H9 (cell line): ENCODE results near the gene GPR87. TPM values are rescaled to one million over a fixed set of nuclear protein-coding genes. Genes with fewer than 3 reads are reported as not detected.

Experiments
- DNase-seq: peaks from one replicate; pipeline ENCODE4 v3.0.0-alpha.2; 2017
- H2AFZ ChIP-seq: one replicate; pipeline ENCODE4 v1.6.1; 2013; ENCODE audit warnings: mild to moderate bottlenecking, low read length, control low read depth, moderate library complexity
- H2AK5ac ChIP-seq: 2 replicates; pipeline ENCODE4 v1.6.1; 2013; ENCODE audit warnings: low read length, control low read depth, mixed read lengths; ENCODE audit not compliant: insufficient read length
- H2BK120ac ChIP-seq: one replicate; pipeline ENCODE4 v1.6.1; 2013; ENCODE audit warnings: low read depth, mild to moderate bottlenecking, low read length, control low read depth, inconsistent platforms; ENCODE audit not compliant: poor library complexity, severe bottlenecking
- H2BK12ac ChIP-seq: 2 replicates; pipeline ENCODE4 v1.6.1; 2013; ENCODE audit warnings: low read length, control low read depth, mixed read lengths, low read depth; ENCODE audit not compliant: insufficient read length
- H2BK15ac ChIP-seq: 2 replicates; pipeline ENCODE4 v1.6.1; 2013; ENCODE audit warnings: low read depth, low read length, control low read depth
- H2BK20ac ChIP-seq: one replicate; pipeline ENCODE4 v1.6.1; 2013; ENCODE audit warnings: low read depth, mild to moderate bottlenecking, low read length, control low read depth, inconsistent platforms; ENCODE audit not compliant: poor library complexity, severe bottlenecking
- H2BK5ac ChIP-seq: 2 replicates; pipeline ENCODE4 v1.6.1; 2013; ENCODE audit warnings: low read length, control low read depth, mixed read lengths; ENCODE audit not compliant: insufficient read length
- H3K14ac ChIP-seq: 2 replicates; pipeline ENCODE4 v1.6.1; 2013; ENCODE audit warnings: low read length, control low read depth; ENCODE audit not compliant: insufficient read depth
- H3K18ac ChIP-seq: 2 replicates; pipeline ENCODE4 v1.6.1; 2013; ENCODE audit warnings: low read depth, mild to moderate bottlenecking, mixed read lengths, low read length, control low read depth; ENCODE audit not compliant: insufficient read length
- H3K23ac ChIP-seq: 2 replicates; pipeline ENCODE4 v1.6.1; 2013; ENCODE audit warnings: low read length, control low read depth, mixed read lengths, low read depth; ENCODE audit not compliant: insufficient read length
- H3K23me2 ChIP-seq: 2 replicates; pipeline ENCODE4 v1.6.1; 2013; ENCODE audit warnings: low read depth, mild to moderate bottlenecking, mixed read lengths, low read length, control low read depth; ENCODE audit not compliant: insufficient read length, poor library complexity, severe bottlenecking
- H3K27ac ChIP-seq: 2 replicates; pipeline ENCODE4 v1.5.1; 2013; ENCODE audit warnings: low read length, control low read depth, mixed read lengths, low read depth; ENCODE audit not compliant: insufficient read length
- H3K27me3 ChIP-seq: 2 replicates; pipeline ENCODE4 v1.6.1; 2013; ENCODE audit warnings: low read length, control low read depth, inconsistent platforms; ENCODE audit not compliant: insufficient read depth
- H3K4ac ChIP-seq: 2 replicates; pipeline ENCODE4 v1.6.1; 2013; ENCODE audit warnings: low read depth, mild to moderate bottlenecking, control low read depth, inconsistent platforms, low read length, moderate library complexity
- H3K4me1 ChIP-seq: 2 replicates; pipeline ENCODE4 v1.6.1; 2013; ENCODE audit warnings: low read length, control low read depth, inconsistent platforms; ENCODE audit not compliant: insufficient read depth
- H3K4me2 ChIP-seq: 2 replicates; pipeline ENCODE4 v1.6.1; 2013; ENCODE audit warnings: low read length, control low read depth, mixed read lengths; ENCODE audit not compliant: insufficient read length, insufficient read depth
- H3K56ac ChIP-seq: 2 replicates; pipeline ENCODE4 v1.6.1; 2013; ENCODE audit warnings: low read depth, mild to moderate bottlenecking, mixed read lengths, low read length, control low read depth; ENCODE audit not compliant: insufficient read length
- H3K79me1 ChIP-seq: 2 replicates; pipeline ENCODE4 v1.6.1; 2013; ENCODE audit warnings: low read depth, mild to moderate bottlenecking, moderate library complexity, low read length, control low read depth, inconsistent platforms; ENCODE audit not compliant: insufficient read depth, poor library complexity, severe bottlenecking
- H3K79me2 ChIP-seq: 2 replicates; pipeline ENCODE4 v1.6.1; 2013; ENCODE audit warnings: low read length, control low read depth, inconsistent platforms; ENCODE audit not compliant: insufficient read depth
- H3K9ac ChIP-seq: 2 replicates; pipeline ENCODE4 v1.6.1; 2013; ENCODE audit warnings: low read length, control low read depth, mixed read lengths; ENCODE audit not compliant: insufficient read length; ENCODE audit errors: extremely low read depth
- H3K9me3 ChIP-seq: one replicate; pipeline ENCODE4 v1.6.1; 2013; ENCODE audit warnings: low read depth, low read length, inconsistent platforms; ENCODE audit not compliant: control insufficient read depth
- H3T11ph ChIP-seq: one replicate; pipeline ENCODE4 v1.6.1; 2013; ENCODE audit warnings: mild to moderate bottlenecking, low read length, control low read depth, inconsistent platforms
- H4K20me1 ChIP-seq: one replicate; pipeline ENCODE4 v1.6.1; 2013; ENCODE audit not compliant: control insufficient read depth, insufficient read length, insufficient read depth
- H4K5ac ChIP-seq: 2 replicates; pipeline ENCODE4 v1.6.1; 2013; ENCODE audit warnings: low read depth, mild to moderate bottlenecking, mixed read lengths, low read length, control low read depth; ENCODE audit not compliant: insufficient read length
- H4K8ac ChIP-seq: replicated peaks from 2 replicates; pipeline ENCODE4 v1.6.1; 2013; ENCODE audit warnings: low read length, control low read depth, mixed read lengths, low read depth; ENCODE audit not compliant: insufficient read length
- H4K91ac ChIP-seq: 2 replicates; pipeline ENCODE4 v1.6.1; 2013; ENCODE audit warnings: low read depth, mild to moderate bottlenecking, moderate library complexity, mixed read lengths, low read length, control low read depth; ENCODE audit not compliant: insufficient read length
- H3K27ac Mint-ChIP-seq, 3 experiments: 2 replicates in 2 of 3; 3 replicates in 1 of 3; pipeline ENCODE4 v1.8.0; 2020 to 2021; ENCODE audit warnings: mixed read lengths in 3 of 3, mild to moderate bottlenecking in 1 of 3, moderate library complexity in 1 of 3
- H3K27me3 Mint-ChIP-seq: 2 replicates; pipeline ENCODE4 v1.8.0; 2021; ENCODE audit warnings: low read depth, mild to moderate bottlenecking, moderate library complexity, mixed read lengths
- H3K36me3 Mint-ChIP-seq, 3 experiments: 2 replicates in 2 of 3; 3 replicates in 1 of 3; pipeline ENCODE4 v1.8.0; 2020 to 2021; ENCODE audit warnings: low read depth in 3 of 3, mixed read lengths in 3 of 3; ENCODE audit not compliant: insufficient read depth in 1 of 3
- H3K4me1 Mint-ChIP-seq, 2 experiments: 2 replicates each; pipeline ENCODE4 v1.8.0; 2020; ENCODE audit warnings: mixed read lengths in 2 of 2
- H3K4me3 Mint-ChIP-seq, 2 experiments: 2 replicates in 1 of 2; 3 replicates in 1 of 2; pipeline ENCODE4 v1.8.0; 2020 to 2021; ENCODE audit warnings: mild to moderate bottlenecking in 2 of 2, mixed read lengths in 2 of 2, moderate library complexity in 1 of 2
- H3K9me3 Mint-ChIP-seq, 2 experiments: 2 replicates in 1 of 2; 3 replicates in 1 of 2; pipeline ENCODE4 v1.8.0; 2020; ENCODE audit warnings: mild to moderate bottlenecking in 2 of 2, mixed read lengths in 2 of 2, moderate library complexity in 1 of 2
- CTCF ChIP-seq: fragments of 200-600 bp; sonication (generic); conservative IDR thresholded peaks from 3 replicates; pipeline ENCODE4 v1.8.0; 2021; ENCODE audit warnings: antibody characterized with exemption, mild to moderate bottlenecking
- WGBS: extraction: QIAGEN DNeasy Blood & Tissue Kit; methylation state at CpG from one replicate; pipeline ENCODE4 v1.1.7; 2013; ENCODE audit warnings: missing lambda C conversion rate, low lambda C conversion rate, mixed read lengths; ENCODE audit not compliant: insufficient read length; ENCODE audit errors: extremely low coverage; 5-methylcytosine and 5-hydroxymethylcytosine counted together
- total RNA-seq: library from RNA; stranded (reverse); gene quantifications from 2 replicates; pipeline ENCODE4 v1.2.1, GENCODE V29; 2021

GPR87 gene
- total RNA-seq, 1 experiment from 2014 or later: 0.33 TPM

- Mint-ChIP-seq H3K36me3 (peaks cover 0 to 8% (median 4%) of the 10 kb centered on the region in 3 experiments; a peak in 4 of 7 replicates), H3K27ac (peak overlapping the region in 1 of 3 experiments; percentile 80; a peak in 3 of 7 replicates), H3K9me3 (no peaks in the 10 kb centered on the region), H3K4me1 (peaks cover 15 to 18% of the 10 kb centered on the region in 2 experiments), H3K27me3 (no peaks in the 10 kb centered on the region), H3K4me3 (no peak overlapping the region)
- Histone ChIP-seq H3K4ac (no peak overlapping the region), H4K5ac (no peak overlapping the region), H3K4me2 (no peak overlapping the region), H3K9ac (no peak overlapping the region), H3K14ac (no peak overlapping the region), H2BK5ac (no peak overlapping the region), H2BK120ac (no peak overlapping the region), H3K56ac (no peak overlapping the region), H2BK15ac (no peak overlapping the region), H2BK20ac (no peak overlapping the region), H2BK12ac (no peak overlapping the region), H3K9me3 (no peaks in the 10 kb centered on the region), H3K18ac (peak overlapping the region; percentile 84), H3K79me1 (no peaks in the 10 kb centered on the region), H3K79me2 (no peaks in the 10 kb centered on the region), H4K8ac (no peak overlapping the region), H3K23me2 (no peaks in the 10 kb centered on the region), H3K4me1 (peaks cover 2% of the 10 kb centered on the region; the same call in 1 of the 2 replicates), H3K27me3 (no peaks in the 10 kb centered on the region), H3K27ac (no peak overlapping the region), H3T11ph (no peak overlapping the region), H3K23ac (no peak overlapping the region), H2AFZ (no peak overlapping the region), H2AK5ac (no peak overlapping the region), H4K91ac (no peak overlapping the region), H4K20me1 (no peaks in the 10 kb centered on the region)
- DNase-seq: peak; percentile 58
- no CpG with 5 or more reads among the region's 5 CpGs for WGBS
- no peak for TF ChIP-seq CTCF
Observed at GRCh38 chr3:151265866-151266265, 50.8 kb downstream of the GPR87 start.
